Measurements from ENCODE around the gene ELMOD1.

Gene ELMOD1

GRCh38 chr11:107646783-107647182 lies 55.8 kb downstream of the ELMOD1 start:
- DNase-seq (ENCODE audit: low read depth): no peak

- no peak for DNase-seq (ENCODE audit: low read depth)
Measured at GRCh38 chr11:107648242-107648641, 57.3 kb downstream of the ELMOD1 start.

- DNase-seq (ENCODE audit: low read depth): no peak
Measured at GRCh38 chr11:107651672-107652071, 60.7 kb downstream of the ELMOD1 start.

DNA sequence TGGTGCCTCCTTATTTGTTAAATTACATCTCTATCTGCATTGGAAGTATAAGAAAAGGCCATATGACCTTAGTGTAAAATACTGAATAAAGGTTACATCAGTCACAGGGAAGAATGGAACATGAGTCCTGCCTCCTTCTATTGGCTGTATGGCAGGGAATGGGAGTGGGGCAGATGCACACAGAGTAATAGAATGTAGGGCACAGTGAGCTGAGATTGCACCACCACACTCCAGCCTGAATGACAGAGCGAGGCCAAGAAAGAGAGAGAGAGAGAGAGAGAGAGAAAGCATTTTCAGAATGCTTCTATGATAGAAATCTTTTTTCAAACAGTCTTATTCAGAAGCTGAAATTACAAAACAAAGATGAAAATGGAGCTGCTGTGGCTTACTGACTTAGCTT lies 62.1 kb downstream of the ELMOD1 start:
- DNase-seq (ENCODE audit: low read depth): no peak

DNA sequence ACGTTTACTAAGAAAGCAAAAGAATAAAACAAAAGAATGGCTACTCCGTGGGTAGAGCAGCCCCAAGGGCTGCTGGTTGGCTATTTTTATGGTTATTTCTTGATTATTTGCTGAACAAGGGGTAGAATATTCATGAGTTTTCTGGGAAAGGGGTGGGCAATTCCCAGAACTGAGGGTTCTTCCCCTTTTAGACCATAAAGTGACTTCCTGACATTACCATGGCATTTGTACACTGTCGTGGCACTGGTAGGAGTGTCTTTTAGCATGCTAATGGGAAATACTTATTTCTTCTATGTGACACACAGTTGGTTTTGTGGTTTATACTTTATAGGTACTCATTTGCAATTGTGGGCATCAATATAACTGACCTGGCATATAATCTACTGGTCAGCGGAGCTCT lies 64.7 kb downstream of the ELMOD1 start:
- no peak for DNase-seq (ENCODE audit: low read depth)

- no peak for DNase-seq (ENCODE audit: low read depth)
Measured at GRCh38 chr11:107659310-107659709, 68.4 kb downstream of the ELMOD1 start.

- no peak for DNase-seq (ENCODE audit: low read depth)
Measured at GRCh38 chr11:107660066-107660465, 69.1 kb downstream of the ELMOD1 start.

- DNase-seq (ENCODE audit: low read depth): no peak
Measured at GRCh38 chr11:107661656-107662055, 70.7 kb downstream of the ELMOD1 start.

DNA sequence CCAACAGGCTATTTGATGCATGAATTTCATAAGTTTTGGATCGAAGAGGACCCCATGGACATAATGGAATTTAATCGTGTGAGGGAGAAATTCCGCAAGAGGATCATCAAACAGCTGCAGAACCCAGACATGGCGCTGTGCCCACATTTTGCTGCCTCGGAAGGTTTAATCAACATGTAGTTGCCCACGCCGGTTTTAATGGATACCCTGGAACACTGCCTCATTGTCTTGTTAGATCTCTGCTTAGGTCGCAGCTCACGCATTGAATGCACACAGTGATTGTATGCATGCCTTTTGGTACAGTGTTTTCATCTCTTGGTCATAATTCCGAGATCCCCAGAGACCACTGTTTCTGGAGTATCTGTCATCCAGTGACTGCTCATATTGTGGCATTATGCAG lies 74.1 kb downstream of the ELMOD1 start:
- DNase-seq (ENCODE audit: low read depth): no peak

GRCh38 chr11:107666911-107667613 lies 76.1 kb downstream of the ELMOD1 start:
- DNase-seq (ENCODE audit: low read depth): no peak

- no peak for DNase-seq (ENCODE audit: low read depth)
Measured at GRCh38 chr11:107669191-107669740, 78.3 kb downstream of the ELMOD1 start.

DNA sequence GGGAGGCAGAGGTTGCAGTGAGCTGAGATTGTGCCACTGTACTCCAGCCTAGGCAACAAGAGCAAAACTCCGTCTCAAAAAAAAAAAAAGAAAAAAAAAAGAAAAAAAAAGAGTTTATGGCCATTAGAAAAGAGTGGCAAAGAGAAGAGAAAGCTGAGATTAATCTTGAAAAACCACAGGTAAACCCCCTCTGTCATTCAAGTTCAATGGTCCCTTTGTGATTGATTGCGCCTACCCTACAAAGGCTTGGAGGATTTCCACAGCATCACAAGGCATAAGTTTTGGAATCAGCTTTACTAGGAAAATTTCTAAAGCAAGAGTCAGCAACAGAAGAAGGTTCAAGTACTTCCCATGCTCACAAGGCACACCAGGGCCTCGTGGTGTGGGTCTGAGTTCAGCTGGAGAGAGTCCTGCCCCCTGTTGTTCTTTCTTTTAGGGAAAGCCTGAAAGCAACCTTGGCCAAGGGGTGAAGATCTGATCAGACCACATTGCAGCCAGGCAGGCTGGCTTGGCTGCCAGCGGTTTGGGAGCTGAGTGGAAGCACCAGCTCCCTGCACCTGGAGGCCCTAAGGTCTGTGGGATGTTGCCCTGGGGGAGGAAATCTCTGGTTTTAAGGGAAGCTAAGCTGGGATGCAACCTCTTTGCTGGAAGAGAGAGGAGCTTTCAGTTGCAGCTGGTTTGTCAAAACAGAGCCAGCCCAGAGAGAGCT lies 79.1 kb downstream of the ELMOD1 start:
- DNase-seq (ENCODE audit: low read depth): no peak

- no peak for DNase-seq (ENCODE audit: low read depth)
Measured at GRCh38 chr11:107675902-107676301, 85.0 kb downstream of the ELMOD1 start.

DNA sequence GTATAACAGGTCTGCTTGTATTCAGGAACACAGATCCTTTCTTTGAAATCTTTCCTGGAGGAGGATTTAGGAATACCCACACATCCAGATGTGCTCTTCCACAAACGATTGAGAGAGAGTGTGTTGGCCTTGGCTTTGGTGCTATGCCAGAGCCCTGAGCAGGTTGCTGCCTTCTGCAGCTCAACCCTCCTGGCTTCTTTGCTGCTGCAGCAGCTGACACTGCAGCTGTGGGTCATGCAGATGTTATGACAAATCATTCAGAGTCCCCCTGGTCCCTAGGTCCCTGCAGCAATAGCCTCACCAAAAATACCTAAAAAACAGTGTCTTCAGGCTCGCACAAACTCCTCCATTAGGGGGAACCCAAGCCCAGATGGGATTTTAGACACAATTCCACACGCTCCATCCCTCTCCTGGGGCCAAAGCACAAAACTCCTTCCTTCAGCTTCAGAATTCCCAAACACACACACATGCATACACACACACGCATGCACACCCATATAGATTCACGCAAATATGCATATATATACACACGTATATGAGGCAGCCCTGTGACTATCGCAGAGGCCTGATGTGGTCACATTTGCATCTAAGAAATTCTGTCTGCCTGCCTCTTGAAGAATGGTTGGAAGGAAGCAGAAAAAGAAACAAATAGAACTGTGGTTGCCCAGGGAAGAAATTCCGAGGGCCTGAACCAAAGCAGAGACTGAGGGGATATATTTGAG lies 85.5 kb downstream of the ELMOD1 start:
- DNase-seq (ENCODE audit: low read depth): no peak

GRCh38 chr11:107677924-107678631 lies 87.1 kb downstream of the ELMOD1 start:
- no peak for DNase-seq (ENCODE audit: low read depth)

GRCh38 chr11:107678632-107678971 lies 87.7 kb downstream of the ELMOD1 start:
- DNase-seq (ENCODE audit: low read depth): no peak

DNA sequence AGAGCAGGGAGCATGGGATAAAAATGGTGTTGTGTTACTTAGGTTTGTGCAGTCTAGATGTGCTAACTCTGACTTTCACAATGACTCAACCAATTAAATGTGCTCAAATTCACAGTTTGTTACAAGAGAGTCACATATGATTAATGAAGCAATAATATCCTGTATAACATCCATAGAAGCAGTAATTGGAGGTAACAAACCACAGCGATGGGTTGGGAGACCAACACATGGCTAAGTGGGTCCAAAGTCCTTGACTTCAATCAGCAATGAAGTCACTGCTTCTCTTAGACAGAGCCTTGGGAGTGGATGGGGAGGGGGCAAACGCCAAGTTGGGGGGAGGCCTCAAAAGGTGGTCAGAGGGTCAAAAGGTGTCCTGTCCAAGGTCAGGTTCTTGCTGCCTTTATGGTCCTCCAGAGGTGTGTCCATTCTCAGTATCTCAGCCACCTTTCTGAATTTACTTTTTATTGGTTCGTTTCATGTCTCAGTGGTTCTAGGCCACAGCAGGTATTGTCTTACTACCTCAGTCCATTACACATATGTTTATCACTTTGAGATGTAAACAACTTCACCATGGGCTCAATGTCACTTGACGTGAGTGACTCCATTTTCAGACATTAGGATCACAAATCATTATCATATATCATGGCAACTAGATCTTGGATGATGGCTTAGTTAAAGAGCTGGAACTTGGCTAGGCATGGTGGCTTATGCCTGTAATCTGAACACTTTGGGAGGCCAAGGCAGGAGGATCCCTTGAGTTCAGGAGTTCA lies 88.5 kb downstream of the ELMOD1 start:
- no peak for DNase-seq (ENCODE audit: low read depth)

- DNase-seq (ENCODE audit: low read depth): no peak
Measured at GRCh38 chr11:107682171-107682570, 91.2 kb downstream of the ELMOD1 start.

- no peak for DNase-seq (ENCODE audit: low read depth)
Measured at GRCh38 chr11:107682572-107682971, 91.6 kb downstream of the ELMOD1 start.

DNA sequence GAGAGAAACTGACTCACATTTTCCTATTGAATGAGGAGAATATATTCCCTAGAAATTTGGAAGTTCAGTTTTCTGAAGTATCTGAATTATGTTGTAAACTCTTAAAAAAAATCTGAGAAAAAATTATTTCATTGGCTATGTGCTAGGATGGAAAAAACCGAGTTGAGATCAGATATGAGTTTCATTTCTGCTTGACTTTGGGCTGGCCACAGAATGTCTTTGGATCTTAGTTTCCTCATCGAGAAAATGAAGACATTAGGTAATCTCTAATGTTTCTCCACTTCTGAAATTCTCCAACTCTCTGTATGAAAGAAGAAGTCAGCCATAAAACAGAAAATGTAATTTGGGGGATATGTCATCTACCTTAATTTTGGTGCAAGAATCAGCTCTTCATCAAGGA lies 92.1 kb downstream of the ELMOD1 start:
- no peak for DNase-seq (ENCODE audit: low read depth)

DNA sequence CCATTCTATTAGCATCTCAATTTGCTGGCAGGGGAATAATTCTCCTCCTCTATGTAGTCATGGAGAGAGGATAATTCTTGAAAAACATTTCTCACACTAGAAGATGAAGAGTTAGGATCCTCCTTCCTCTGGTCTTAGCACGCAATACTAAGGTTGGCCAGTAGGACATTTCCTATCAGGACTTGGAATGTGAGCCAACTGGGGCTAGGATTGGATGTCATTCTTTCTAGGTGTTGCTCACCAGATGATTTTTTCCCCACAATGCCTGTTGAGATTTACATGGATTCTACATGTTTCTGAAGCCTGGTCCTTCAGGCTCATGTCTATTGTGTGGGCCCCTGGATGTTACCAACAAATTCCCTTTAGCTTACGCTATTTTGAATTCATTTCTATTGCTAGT lies 92.9 kb downstream of the ELMOD1 start:
- DNase-seq (ENCODE audit: low read depth): no peak
